HL-60 (cell line): ENCODE data around the gene TLE2.

Source experiments
- DNase-seq, 2 experiments: peaks; one replicate each; pipeline ENCODE4 v3.0.0-alpha.2; 2010 to 2020; ENCODE audit warnings: low read depth in 1 of 2, low spot score in 1 of 2
- H3K27ac ChIP-seq: fragments of 250-450 bp; sonication (Bioruptor Pico); replicated peaks from 2 replicates; pipeline ENCODE4 v1.5.1; 2020; ENCODE audit warnings: mild to moderate bottlenecking, moderate library complexity
- H3K27me3 ChIP-seq: fragments of 250-450 bp; sonication (Bioruptor Pico); 2 replicates; pipeline ENCODE4 v1.5.1; 2021; ENCODE audit warnings: mild to moderate bottlenecking, moderate library complexity; ENCODE audit not compliant: insufficient read depth, poor library complexity, severe bottlenecking
- H3K4me3 ChIP-seq: replicated peaks from 2 replicates; pipeline ENCODE4 v1.5.1; 2011; ENCODE audit warnings: mild to moderate bottlenecking, control low read depth, low read length; ENCODE audit not compliant: insufficient read depth
- CTCF ChIP-seq: IDR thresholded peaks from one replicate; pipeline ENCODE4 v1.5.1; 2011; ENCODE audit warnings: low read length, control low read depth, inconsistent platforms; ENCODE audit not compliant: insufficient read depth
- GABPA ChIP-seq: IDR thresholded peaks from 2 replicates; pipeline ENCODE4 v1.6.1; 2012; ENCODE audit warnings: low read depth
- POLR2AphosphoS5 ChIP-seq: IDR thresholded peaks from 2 replicates; pipeline ENCODE4 v1.6.1; 2012; ENCODE audit warnings: low read depth
- REST ChIP-seq: IDR thresholded peaks from 2 replicates; pipeline ENCODE4 v1.6.1; 2012; ENCODE audit warnings: low read depth; ENCODE audit not compliant: insufficient replicate concordance
- SPI1 ChIP-seq: IDR thresholded peaks from 2 replicates; pipeline ENCODE4 v1.6.1; 2012; ENCODE audit warnings: low read depth, mild to moderate bottlenecking, borderline replicate concordance

The TLE2 gene

GRCh38 chr19:2984215-2984528 lies 44.9 kb downstream of the TLE2 start:
- no peak for DNase-seq
- Histone ChIP-seq H3K4me3 (no peak overlapping the region), H3K27me3 (peaks cover 21% of the 10 kb centered on the region), H3K27ac (no peak overlapping the region)
- no peak for TF ChIP-seq POLR2AphosphoS5
- no peak for TF ChIP-seq SPI1

- Histone ChIP-seq H3K27me3 (peaks cover 21% of the 10 kb centered on the region), H3K27ac (no peak overlapping the region), H3K4me3 (no peak overlapping the region)
- TF ChIP-seq POLR2AphosphoS5 (no peak), SPI1 (peak; percentile 74), CTCF (no peak)
- DNase-seq, result no peak
Observed at GRCh38 chr19:2983351-2984214, 45.5 kb downstream of the TLE2 start.

- TF ChIP-seq REST (no peak), POLR2AphosphoS5 (no peak), CTCF (no peak), GABPA (no peak), SPI1 (no peak)
- DNase-seq, result no peak
Observed at GRCh38 chr19:2982983-2983350, 46.1 kb downstream of the TLE2 start.

GRCh38 chr19:2982561-2982960 lies 46.5 kb downstream of the TLE2 start:
- H3K4me3 ChIP-seq, result no peak overlapping the region
- H3K27ac ChIP-seq, result no peak overlapping the region
- H3K27me3 ChIP-seq, result peaks cover 24% of the 10 kb centered on the region
- DNase-seq, result no peak
- no peak for TF ChIP-seq POLR2AphosphoS5
- no peak for TF ChIP-seq CTCF
- no peak for TF ChIP-seq REST

More at GRCh38 chr19:2982983-2983350, 46.1 kb downstream of the TLE2 start:
- no peak overlapping the region for H3K27ac ChIP-seq
- H3K27me3 ChIP-seq, result peaks cover 21% of the 10 kb centered on the region
- no peak overlapping the region for H3K4me3 ChIP-seq
